Activated CD8-positive, alpha-beta memory T cell treated with anti-CD3 and anti-CD28 coated beads, Interleukin-2, amount 50 U/mL, for 1 hour (primary cell): ENCODE results near the gene PRUNE2.
"Not testable (repeated sequence)": the region's sequence is repeated elsewhere in the genome, so short reads cannot be mapped to it uniquely, and the experiment has no call there.

Experiments used
- DNase-seq: peaks from one replicate; pipeline ENCODE4 v3.0.0-alpha.2; 2020; ENCODE audit errors: extremely low read depth

The PRUNE2 gene

DNA sequence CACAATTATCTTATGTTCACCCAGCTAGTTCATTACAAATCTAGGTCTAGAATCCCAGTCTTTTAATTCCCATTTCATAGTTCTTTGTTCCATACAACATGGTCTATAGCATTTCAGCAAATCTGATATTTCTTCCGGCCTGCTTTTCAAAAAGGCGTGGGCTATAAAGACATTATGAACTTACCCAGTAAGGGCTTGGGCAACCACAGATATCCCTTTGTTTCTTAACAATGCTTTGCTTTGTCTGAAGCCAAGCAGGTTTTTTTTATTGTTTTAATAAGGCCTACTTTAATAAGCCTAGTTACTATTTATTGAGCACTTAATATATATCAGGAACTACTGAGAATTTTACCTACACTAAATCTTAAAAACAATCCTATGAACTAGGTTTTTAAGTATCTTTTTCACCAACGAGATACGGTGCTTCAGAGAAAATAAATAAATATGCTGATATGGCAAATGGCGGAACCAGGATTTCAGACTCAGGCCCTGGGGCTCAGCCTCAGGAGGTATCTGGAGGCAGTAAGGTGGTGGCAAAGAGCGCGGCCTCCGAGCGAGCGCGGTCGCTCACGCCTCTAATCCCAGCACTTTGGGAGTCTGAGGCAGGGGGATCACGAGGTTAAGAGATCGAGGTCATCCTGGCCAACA, 112.0 kb downstream of the PRUNE2 start:
- DNase-seq, result no peak

DNA sequence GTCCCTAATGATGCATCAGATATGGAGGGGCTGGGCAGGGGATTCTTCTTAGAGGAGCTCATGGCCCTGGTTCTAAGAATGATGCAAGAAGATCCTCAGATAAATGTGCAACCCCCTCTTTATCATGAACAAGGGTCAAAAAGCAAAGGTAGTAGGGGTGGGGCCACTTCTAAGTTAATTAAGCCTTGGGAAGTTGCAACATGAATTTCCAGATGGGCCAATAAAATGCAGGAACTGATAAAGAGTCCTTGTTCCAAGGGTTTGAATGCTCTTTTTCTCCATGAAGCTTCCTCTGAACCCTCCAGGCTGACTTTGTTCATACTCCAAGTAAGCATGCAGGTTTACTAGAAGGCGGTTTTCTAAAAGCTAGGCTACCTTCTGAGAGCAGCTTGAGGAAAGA, 116.1 kb downstream of the PRUNE2 start:
- DNase-seq, result no peak

DNA sequence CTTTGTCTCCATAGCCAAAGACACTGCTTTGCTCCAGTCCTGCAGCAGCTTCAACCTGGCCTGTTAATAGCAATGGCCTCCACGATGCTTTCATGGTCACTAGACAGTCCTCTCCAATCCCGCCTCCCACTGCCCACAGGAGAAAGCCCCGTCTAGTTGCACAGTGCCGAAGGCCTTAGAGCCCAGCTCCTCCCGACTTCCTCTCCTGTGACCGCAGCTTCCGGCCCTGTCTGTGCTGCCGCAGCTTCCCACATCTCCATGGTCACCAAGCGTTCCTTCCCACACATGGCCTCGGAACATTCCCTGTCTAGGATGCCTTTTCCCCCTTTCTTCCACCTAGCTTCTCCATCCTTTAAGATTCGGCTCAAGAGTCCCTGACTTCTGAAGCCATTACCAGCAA, 118.2 kb downstream of the PRUNE2 start:
- DNase-seq, result no peak

DNA sequence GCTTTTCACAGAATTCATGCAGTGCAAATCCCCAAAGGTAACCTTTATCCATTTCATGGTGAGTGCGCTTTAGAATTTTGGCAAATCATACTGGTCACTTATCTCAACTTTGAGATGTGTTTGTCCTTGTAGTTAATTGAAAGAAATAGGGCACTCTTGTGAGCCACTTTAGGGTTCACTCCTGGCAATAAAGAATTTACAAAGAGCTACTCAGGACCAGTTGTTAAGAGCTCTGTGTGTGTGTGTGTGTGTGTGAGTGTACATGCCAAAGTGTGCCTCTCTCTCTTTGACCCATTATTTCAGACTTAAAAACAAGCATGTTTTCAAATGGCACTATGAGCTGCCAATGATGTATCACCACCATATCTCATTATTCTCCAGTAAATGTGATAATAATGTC, 120.4 kb downstream of the PRUNE2 start:
- no peak for DNase-seq

DNA sequence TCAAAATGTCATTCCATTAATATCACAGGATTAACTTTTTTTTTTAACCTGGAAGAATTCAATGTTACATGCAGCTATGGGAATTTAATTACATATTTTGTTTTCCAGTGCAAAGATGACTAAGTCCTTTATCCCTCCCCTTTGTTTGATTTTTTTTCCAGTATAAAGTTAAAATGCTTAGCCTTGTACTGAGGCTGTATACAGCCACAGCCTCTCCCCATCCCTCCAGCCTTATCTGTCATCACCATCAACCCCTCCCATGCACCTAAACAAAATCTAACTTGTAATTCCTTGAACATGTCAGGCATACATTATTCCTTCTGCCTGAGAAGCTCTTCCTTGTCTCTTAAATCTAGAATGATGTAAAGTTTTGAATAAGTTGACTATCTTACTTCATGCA, 121.0 kb downstream of the PRUNE2 start:
- no peak for DNase-seq

DNA sequence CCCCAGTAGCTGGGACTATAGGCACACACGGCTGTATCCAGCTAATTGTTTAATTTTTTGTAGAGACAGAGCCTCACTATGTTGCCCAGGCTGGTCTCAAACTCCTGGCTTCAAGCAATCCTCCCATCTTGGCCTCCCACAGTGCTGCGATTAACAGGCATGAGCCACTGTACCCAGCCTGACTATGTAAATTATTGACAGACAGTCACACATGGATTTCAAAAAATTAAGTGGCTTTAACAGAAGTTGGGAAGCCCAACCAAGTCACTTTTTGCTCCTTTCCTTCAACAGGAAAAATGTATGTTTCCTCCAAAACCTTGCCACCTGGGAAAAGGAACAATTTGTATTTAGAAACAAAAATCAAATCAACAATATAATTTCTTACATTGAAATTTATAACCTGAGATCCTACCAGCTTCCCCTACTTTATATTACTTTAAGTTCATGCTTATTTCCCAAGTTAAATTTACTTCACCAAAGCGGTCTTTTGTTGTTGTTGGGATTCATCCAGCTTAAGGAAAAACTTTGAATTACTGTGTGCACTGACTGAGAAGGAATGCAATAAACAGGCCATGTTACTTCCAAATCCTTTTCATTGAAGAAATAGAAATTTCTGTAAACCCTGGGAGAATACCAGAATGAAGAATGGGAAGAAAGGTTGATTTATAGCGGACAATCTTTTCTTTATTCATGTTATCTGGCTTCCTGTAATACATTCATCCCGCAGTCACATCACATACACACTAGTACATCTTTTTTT, 133.0 kb downstream of the PRUNE2 start:
- no peak for DNase-seq

DNA sequence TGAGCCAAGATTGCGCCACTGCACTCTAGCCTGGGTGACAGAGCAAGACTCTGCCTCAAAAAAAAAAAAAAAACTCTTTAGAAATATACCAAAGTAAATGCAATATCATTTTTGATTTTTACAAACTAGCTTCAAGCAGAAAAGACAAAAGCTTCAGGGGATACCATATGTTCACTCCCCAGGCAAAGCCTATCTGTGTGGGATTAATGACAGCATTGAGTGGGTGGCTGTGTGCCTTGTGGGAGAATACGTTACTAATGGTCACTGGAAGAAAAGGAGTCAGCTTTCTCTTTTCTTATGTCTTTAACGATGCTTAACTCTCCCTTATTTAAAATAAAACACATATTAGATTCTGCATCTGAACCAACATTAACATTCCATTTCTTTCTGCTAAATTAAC, 139.8 kb downstream of the PRUNE2 start:
- DNase-seq, result no peak

DNA sequence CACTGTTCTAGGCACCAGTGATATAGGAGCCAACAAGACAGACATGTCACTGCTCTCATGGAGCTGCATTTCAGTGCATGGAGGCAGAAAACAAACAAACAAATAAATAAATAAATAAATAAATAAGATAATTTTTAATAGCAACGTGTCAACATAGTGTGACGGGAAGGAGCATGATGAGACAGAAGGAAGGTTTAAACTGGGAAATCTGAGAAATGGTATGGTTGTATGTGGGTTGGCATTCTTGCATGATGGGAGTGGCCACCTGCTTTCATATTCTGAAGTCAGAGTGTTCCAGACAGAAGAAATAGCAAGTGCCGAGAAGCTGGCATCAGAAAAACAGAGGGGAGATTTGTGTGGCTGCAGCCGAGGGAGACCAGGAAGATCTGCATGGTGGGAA, 141.8 kb downstream of the PRUNE2 start, which contains the start of gene PCA3:
Gene PCA3 (plus strand): TSS at position 301 of the 400 bp plus-strand sequence.
- DNase-seq, result no peak

DNA sequence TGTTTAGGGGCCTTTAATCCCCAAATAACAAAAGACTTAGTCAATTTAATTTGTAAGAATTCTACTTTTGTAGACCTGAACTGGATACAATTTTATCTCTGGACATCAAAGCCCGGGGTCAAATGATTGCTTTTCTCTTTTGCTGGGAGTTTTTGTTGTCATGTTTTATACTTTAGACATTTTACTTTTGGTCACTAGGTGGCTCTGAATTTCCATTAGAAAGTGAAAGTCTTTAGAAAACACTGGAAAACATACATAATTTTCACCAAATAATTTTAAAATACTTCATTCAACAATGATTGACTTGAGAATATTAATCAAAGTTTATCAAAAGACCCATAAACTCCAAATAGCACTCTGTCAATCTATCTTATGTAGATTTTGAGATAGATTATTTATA, 144.5 kb downstream of the PRUNE2 start:
- no peak for DNase-seq

DNA sequence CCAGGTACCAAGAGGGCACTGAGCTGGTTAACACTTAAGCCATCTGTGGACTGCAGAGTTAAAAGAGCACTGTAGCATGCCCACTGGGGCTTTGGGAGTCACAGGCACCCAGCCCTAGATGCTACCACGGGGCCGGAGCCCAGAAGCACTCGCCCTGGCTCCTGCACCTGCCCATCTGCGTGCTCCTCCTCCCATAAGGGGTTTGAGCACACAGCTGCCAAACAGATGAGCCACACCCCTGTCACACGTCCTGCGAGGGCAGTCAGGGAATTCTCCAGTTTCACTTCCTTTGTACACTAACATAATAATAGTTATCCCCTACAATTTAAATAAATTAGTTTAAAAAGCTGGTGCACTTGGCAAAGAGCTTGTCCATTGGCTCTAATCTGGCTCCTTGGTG, 146.2 kb downstream of the PRUNE2 start:
- DNase-seq, result no peak

DNA sequence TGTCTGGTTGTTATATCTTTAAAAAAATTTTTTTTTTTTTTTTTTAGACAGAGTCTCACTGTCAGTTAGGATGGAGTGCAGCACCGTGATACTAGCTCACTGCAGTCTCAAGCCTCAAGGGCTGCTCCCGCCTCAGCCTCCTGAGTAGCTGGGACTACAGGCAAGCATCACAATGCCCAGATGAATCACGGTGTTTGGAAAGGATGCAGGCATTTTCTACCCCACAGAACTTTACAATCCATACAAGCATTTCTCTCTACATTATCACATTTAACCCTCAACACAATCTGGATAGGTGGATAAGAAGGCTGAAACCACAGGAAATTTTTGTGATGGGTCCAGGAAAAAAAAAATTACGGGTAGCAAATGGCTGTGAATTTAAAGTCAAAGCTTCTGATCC, 147.4 kb downstream of the PRUNE2 start:
- no peak for DNase-seq

DNA sequence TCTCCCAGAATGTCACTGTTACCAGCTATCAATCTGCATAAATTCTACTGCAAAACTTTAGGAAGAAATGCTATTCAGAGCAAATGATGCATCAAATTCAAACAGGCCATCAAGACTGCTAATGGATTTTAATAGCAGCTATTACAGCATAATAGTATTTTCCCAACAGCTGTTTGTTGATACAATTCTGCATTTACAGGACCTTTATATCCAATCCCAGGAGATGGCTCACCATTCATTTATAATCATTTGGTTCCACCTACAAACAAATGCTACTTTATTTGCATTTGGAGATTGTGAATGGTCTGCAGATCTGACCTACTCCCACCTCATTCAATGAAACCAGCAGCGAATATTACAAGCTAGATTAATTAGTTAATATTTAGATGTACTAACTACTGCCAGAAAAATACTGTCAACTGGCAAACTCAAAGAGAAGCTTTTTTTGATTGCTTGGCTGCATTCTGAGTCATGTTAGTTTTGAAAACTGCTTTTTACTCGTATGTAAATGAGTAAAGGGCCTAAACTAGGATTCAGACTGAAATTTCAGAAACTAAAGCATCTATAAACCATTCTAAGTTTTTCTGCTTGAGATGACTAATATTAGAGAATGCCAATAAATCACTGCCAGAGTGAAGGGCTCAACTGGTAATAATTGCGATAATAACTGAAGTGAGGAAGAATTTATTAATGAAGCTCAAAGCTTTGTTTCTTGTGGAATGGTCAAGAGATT, 148.8 kb downstream of the PRUNE2 start:
- DNase-seq, result no peak

DNA sequence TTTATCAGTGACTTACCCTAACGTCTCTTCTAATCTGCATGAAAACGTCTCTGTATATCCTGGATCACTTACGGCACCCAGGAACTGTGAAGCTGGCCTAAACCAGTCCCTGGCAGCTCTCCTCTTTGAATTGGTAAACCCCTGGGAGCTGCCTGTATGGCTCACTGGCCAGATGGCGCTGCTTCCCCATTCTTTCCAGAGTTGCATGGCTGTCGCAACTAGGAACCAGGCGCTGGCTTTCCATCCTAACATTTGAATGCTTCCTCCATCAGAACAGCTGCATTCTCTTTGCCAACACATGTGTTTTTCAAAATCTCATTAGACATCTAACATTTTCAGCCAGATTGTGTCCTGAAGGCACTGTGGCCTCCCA, 149.7 kb downstream of the PRUNE2 start:
- no peak for DNase-seq

DNA sequence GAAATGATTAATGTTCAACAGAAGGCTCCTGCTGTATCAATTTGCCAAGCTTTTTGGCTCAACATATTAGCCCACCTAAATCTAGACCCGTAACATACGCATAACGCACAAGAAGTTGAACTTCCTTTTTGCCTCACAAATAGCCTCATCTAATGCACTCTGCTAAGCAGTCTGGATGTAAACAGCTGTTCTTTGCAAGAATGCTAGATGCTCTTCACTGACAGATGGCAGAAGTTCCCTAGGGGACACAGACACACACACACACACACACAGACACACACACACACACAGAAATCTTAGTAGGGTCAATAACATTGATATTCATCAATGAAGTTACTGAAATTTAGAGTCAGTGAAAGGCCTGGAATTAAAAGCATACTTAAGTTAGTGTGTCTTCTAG, 154.9 kb downstream of the PRUNE2 start:
- no peak for DNase-seq

DNA sequence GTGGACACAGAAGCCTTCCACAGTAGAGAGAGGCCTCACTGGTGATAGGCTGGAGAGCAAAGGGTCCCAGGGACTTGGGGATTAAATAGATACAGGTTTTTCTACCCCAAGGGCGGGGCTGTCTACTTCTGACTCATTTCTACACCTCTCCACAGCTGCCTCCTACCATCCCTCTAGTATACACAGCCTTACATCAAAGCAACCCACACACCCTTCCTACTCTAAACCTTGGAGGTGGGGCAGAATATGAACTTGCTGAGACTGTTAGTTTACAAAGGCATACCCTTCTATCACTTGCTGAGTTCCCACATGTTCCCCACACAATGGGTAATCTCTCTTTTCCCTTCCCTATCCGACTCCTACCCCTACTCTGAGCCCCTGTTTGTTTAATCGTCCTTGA, 161.6 kb downstream of the PRUNE2 start:
- DNase-seq, result no peak

DNA sequence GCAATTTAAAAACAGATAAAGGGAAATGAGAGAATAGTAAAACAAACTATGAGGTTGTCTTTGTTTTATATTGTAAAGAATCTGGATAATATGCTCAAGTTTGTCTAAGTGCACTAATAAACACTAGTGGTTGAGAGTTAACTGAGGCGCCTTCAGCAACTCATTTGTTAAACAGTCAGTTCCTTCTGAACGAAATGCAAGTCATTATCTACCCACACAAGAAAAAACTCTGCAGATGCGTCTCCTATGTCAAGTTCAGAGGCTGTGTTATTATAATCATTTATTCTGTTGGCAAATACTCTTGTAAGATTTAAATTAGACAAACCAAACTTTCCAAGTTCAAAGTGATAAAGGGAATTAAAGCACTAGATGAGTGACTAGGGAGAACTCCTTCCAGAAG, 162.0 kb downstream of the PRUNE2 start:
- DNase-seq, result no peak

DNA sequence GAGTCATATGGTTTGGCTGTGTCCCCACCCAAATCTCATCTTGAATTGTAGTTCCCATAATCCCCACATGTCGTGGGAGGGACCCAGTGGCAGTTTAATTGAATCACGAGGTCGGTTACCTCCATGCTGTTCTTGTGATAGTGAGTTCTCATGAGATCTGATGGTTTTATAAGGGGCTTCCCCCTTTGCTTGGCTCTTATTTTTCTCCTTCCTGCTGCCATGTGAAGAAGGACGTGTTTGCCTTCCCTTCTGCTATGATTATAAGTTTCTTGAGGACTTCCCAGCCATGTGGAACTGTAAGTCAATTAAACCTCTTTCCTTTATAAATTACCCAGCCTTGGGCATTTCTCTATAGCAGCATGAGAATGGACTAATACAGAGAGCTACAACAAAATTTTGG, 163.0 kb downstream of the PRUNE2 start:
- DNase-seq, result not testable (repeated sequence)

DNA sequence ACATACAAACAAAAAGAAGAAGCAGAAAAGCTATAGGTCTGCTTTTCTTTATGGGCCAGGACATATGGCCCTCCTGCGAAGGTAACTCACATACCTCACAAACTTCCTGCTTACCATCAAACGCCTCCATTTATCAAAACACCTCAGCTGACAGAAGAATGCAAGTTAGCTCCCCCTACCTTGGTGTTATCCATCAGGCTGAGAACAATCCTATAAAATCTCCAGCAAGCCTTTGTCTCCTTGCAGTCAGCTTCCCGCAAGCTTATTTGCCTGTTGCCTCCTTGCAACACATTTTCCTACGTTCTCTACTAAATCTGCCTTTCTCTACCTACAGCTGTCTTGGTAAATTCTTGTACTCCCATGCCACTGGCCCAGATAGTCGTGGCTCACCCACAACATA, 164.4 kb downstream of the PRUNE2 start:
- DNase-seq, result no peak

DNA sequence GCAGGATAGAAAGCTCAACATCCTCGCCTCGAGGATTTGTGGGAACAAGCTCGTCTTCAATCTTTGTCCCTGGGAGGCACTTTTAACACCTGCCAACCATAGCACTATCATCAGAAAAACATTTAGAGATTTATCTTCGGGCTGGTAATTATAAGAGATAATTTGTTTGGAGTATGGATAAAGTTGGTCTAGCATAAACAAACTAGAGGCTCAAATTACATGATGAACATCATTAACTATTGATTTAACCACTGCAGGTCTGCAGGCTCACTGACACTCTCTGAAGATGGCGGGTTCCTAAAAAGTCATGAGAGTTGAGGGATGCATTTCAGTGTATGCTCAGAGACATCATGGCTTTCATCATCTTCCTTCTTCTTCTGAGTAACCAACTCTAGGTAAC, 167.5 kb downstream of the PRUNE2 start:
- DNase-seq, result no peak

DNA sequence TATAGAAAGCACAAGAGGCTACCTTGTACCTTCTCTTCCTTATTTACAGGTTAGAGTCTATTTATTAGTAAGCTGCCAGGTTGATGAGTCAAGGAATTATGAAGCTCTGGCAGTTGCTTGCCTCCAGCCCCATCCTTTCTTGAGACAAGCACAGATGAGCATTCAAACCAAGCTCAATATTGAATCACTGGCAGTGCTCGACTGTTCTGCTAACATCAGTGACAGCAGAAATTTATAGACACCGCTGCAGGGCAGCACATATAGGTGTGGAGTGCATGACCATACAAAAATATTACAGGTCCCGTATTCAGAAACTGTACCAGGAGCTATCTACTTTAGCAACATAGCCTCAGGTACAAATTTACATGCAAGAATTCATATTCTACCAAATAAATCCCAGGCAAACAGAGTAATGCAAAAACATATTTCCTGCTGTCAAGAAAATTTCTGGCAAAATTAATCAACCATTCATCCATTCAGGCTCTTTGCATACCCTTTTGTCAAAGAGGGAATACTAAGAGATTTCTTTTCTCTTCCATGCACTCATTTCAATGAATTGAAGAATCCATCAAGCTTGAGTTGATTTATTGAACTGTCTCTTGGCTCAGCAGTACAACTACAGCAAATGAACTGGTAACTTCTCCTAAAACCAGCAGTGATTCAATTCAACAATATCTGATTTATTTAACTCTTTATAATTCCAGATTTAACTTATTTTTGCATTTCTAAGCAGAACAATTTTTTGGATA, 168.6 kb downstream of the PRUNE2 start:
- DNase-seq, result no peak

DNA sequence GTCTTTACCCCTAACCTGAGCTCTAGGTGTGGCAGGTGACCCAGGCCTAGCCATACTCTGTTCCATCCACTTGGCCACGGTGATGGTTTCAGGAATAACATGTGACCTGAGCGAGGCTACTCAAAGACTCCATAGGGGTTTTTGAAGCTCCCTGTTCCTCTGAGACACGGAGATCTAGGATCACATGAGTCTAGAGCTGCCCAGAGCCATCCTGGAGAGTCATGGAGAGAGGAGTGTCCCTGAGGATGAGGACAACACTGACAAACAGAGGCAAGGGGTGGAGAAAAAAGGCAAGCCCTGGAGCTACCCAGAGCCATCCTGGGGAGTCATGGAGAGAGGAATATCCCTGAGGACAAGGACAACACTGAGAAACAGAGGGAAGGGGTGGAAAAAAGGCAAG, 171.2 kb downstream of the PRUNE2 start:
- DNase-seq, result no peak

DNA sequence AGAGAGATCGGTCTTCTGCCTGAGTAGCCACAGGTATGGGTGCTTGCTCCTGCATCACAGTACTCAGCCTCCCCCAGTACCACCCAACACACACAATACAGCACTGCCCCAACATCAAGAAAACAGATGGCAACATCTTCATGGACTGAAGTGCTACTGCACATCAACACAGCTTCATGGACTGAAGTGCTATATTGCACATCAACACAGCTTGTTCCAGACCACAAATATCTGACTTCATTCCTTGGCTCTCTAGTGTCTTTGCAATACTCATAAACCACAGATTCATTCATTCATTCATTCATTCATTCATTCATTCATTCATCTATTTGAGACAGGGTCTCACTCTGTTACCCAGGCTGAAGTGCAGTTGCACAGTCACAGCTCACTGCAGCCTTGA, 172.8 kb downstream of the PRUNE2 start:
- DNase-seq, result no peak
